Measurements from ENCODE around the gene GPR17.

Gene GPR17

DNA sequence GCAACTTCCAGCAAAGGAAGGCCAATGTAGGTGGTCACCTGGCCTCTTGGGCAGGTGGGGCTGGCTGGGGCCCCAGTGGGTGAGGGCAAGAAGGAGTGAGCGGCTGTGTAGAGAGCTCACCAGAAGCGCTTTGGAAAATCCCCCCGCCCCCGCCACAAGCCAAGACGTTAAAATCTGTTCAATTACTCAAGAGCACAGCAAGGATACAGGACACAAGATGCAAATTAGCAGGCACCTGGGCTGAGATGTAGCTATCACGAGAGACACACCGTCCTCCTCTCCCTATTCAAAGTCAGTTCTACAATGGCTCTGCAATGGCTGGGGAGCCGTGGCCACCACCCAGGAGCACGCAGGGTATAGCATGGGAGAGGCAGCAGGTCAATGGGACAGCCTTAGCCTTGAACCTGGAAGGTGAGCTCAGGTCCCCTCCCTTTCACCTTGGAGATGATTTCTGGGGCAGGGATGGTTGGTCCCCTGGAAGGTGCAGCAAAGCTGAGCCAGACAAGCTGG, 38.5 kb upstream of the GPR17 start:
- ATAC-seq, result no peak
- TF ChIP-seq ARNTL (CRISPR knock-in tag; IDR thresholded peaks at IDR 0.05; ENCODE audit: borderline replicate concordance, low read depth), result no peak
- TF ChIP-seq, protein P1, sequence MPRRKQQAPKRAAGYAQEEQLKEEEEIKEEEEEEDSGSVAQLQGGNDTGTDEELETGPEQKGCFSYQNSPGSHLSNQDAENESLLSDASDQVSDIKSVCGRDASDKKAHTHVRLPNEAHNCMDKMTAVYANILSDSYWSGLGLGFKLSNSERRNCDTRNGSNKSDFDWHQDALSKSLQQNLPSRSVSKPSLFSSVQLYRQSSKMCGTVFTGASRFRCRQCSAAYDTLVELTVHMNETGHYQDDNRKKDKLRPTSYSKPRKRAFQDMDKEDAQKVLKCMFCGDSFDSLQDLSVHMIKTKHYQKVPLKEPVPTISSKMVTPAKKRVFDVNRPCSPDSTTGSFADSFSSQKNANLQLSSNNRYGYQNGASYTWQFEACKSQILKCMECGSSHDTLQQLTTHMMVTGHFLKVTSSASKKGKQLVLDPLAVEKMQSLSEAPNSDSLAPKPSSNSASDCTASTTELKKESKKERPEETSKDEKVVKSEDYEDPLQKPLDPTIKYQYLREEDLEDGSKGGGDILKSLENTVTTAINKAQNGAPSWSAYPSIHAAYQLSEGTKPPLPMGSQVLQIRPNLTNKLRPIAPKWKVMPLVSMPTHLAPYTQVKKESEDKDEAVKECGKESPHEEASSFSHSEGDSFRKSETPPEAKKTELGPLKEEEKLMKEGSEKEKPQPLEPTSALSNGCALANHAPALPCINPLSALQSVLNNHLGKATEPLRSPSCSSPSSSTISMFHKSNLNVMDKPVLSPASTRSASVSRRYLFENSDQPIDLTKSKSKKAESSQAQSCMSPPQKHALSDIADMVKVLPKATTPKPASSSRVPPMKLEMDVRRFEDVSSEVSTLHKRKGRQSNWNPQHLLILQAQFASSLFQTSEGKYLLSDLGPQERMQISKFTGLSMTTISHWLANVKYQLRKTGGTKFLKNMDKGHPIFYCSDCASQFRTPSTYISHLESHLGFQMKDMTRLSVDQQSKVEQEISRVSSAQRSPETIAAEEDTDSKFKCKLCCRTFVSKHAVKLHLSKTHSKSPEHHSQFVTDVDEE (CRISPR knock-in tag; IDR thresholded peaks at IDR 0.05), result no peak
- no peak for TF ChIP-seq ZFP30 (CRISPR knock-in tag; IDR thresholded peaks at IDR 0.05)
- no peak for TF ChIP-seq ZC3H10 (CRISPR knock-in tag; IDR thresholded peaks at IDR 0.05)
- TF ChIP-seq OSR1 (CRISPR knock-in tag; IDR thresholded peaks at IDR 0.05), result no peak
- no peak for TF ChIP-seq ZNF565 (CRISPR knock-in tag; conservative IDR thresholded peaks at IDR 0.05; ENCODE audit: low read depth)
- TF ChIP-seq CSDC2 (CRISPR knock-in tag; IDR thresholded peaks at IDR 0.05), result no peak
- TF ChIP-seq, protein P2, sequence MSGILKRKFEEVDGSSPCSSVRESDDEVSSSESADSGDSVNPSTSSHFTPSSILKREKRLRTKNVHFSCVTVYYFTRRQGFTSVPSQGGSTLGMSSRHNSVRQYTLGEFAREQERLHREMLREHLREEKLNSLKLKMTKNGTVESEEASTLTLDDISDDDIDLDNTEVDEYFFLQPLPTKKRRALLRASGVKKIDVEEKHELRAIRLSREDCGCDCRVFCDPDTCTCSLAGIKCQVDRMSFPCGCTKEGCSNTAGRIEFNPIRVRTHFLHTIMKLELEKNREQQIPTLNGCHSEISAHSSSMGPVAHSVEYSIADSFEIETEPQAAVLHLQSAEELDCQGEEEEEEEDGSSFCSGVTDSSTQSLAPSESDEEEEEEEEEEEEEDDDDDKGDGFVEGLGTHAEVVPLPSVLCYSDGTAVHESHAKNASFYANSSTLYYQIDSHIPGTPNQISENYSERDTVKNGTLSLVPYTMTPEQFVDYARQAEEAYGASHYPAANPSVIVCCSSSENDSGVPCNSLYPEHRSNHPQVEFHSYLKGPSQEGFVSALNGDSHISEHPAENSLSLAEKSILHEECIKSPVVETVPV (CRISPR knock-in tag; IDR thresholded peaks at IDR 0.05), result no peak
- TF ChIP-seq, protein P3, sequence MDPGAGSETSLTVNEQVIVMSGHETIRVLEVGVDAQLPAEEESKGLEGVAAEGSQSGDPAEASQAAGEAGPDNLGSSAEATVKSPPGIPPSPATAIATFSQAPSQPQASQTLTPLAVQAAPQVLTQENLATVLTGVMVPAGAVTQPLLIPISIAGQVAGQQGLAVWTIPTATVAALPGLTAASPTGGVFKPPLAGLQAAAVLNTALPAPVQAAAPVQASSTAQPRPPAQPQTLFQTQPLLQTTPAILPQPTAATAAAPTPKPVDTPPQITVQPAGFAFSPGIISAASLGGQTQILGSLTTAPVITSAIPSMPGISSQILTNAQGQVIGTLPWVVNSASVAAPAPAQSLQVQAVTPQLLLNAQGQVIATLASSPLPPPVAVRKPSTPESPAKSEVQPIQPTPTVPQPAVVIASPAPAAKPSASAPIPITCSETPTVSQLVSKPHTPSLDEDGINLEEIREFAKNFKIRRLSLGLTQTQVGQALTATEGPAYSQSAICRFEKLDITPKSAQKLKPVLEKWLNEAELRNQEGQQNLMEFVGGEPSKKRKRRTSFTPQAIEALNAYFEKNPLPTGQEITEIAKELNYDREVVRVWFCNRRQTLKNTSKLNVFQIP (CRISPR knock-in tag; IDR thresholded peaks at IDR 0.05; ENCODE audit: borderline replicate concordance, low read depth), result no peak
- TF ChIP-seq, protein P4, sequence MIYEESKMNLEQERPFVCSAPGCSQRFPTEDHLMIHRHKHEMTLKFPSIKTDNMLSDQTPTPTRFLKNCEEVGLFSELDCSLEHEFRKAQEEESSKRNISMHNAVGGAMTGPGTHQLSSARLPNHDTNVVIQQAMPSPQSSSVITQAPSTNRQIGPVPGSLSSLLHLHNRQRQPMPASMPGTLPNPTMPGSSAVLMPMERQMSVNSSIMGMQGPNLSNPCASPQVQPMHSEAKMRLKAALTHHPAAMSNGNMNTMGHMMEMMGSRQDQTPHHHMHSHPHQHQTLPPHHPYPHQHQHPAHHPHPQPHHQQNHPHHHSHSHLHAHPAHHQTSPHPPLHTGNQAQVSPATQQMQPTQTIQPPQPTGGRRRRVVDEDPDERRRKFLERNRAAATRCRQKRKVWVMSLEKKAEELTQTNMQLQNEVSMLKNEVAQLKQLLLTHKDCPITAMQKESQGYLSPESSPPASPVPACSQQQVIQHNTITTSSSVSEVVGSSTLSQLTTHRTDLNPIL (CRISPR knock-in tag; IDR thresholded peaks at IDR 0.05; ENCODE audit: low read depth), result no peak
- TF ChIP-seq BACH2 (CRISPR knock-in tag; IDR thresholded peaks at IDR 0.05; ENCODE audit: borderline replicate concordance), result no peak
- TF ChIP-seq ZNF70 (CRISPR knock-in tag; IDR thresholded peaks at IDR 0.05), result no peak

DNA sequence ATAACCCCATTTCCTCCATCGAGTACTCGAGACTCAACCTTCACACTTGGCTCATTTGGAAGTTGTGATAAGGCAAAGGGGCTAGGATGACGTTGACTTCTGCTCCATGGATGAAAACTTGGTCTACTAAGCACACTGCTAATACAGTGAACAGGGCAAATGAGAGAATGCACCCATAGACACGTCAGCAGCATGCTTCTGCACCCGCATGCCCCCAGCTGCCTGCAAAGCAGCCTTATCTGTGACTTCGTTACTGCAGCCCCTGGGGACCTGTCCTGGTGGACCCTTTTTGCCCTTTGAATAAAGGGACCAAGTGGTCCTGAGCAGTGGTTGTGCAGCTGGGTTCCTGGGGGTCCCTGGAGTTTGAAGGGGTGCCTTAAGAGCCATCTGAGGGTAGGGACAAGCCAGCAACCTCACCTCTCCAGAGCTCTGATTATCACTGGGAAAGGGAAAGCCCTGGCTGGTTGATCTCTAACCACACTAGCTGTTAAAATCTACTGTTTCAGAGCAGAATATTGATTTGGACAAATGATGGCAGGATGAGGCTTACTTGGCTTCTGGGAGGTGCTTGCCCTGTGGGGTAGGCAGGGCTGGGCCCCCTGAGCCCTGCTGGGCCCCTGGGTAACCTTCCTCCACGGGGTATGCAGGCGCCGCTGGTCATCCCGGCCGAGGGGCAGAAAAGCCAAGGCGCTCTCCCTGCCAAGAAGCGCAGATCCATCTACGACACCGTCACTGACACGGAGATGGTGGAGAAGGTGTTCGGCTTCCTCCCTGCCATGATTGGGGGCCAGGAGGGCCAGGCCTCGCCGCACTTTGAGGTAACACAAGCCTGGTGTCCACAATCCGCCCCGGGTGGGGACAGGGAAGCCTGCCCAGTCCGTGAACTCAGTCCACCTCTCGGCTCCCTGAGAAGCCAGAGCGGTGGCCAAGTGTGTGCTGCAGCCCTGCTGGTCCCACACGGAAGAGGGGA, 37.6 kb upstream of the GPR17 start:
- ATAC-seq, result no peak
- TF ChIP-seq SNAI2 (CRISPR knock-in tag; IDR thresholded peaks at IDR 0.05) (no peak), OSR1 (CRISPR knock-in tag; IDR thresholded peaks at IDR 0.05) (no peak)
- TF ChIP-seq, protein P2 (CRISPR knock-in tag; IDR thresholded peaks at IDR 0.05), result no peak

DNA sequence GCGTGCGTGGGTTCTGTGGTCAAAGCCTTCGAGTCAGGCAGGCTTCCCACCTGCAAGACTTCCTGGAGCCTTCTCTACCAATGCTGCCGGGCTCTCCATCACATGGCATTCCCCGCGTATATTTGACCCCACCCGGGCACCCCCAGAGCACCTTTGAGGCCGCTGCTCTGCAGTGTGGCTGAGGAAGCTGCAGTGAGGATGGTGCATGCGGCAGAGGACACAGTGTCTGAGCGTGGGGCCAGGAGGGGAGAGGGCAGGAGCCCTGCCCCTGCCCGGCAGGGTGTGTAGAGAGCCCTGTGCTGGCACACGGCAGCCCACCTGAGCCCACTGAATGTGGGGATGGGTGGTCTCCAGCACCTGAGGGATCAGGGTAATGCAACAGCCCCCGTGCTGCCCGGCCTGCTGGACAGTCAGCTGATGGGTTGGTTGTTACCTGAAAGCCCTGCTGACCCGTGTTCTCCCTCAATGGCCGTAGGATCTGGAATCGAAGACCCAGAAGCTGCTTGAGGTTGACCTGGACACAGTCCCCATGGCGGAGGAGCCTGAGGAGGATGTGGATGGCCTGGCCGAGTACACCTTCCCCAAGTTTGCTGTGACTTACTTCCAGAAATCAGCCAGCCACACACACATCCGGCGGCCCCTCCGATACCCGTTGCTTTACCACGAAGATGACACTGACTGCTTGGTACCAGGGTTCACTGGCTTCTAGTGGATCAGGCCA, 36.8 kb upstream of the GPR17 start:
- no peak for ATAC-seq
- TF ChIP-seq, protein P4 (CRISPR knock-in tag; IDR thresholded peaks at IDR 0.05; ENCODE audit: low read depth), result no peak
- TF ChIP-seq OSR1 (CRISPR knock-in tag; IDR thresholded peaks at IDR 0.05) (no peak), BACH2 (CRISPR knock-in tag; IDR thresholded peaks at IDR 0.05; ENCODE audit: borderline replicate concordance) (no peak), ZFP30 (CRISPR knock-in tag; IDR thresholded peaks at IDR 0.05) (no peak), GLIS3 (CRISPR knock-in tag; IDR thresholded peaks at IDR 0.05) (no peak), ZFP3 (CRISPR knock-in tag; IDR thresholded peaks at IDR 0.05) (no peak), ISL1 (CRISPR knock-in tag; IDR thresholded peaks at IDR 0.05) (no peak), TCF4 (CRISPR knock-in tag; IDR thresholded peaks at IDR 0.05; ENCODE audit: borderline replicate concordance) (no peak), SNAI2 (CRISPR knock-in tag; IDR thresholded peaks at IDR 0.05) (no peak), ZNF70 (CRISPR knock-in tag; IDR thresholded peaks at IDR 0.05) (no peak), ZNF565 (CRISPR knock-in tag; conservative IDR thresholded peaks at IDR 0.05; ENCODE audit: low read depth) (no peak), ZC3H10 (CRISPR knock-in tag; IDR thresholded peaks at IDR 0.05) (no peak)
- TF ChIP-seq, protein P1 (CRISPR knock-in tag; IDR thresholded peaks at IDR 0.05), result no peak
- TF ChIP-seq, protein P3 (CRISPR knock-in tag; IDR thresholded peaks at IDR 0.05; ENCODE audit: borderline replicate concordance, low read depth), result no peak

Data from SK-N-SH treated with all-trans-retinoic acid at 6 μM for 48 hours (cell line).